HG02571 (cell line): ENCODE measurements around the gene PTPRT.

Experiments
- ATAC-seq: cut with Tn5 transposase; IDR thresholded peaks from one replicate; pipeline ENCODE4 v1.9.1; 2021; ENCODE audit warnings: mild to moderate bottlenecking, moderate library complexity; ENCODE audit not compliant: unreplicated experiment

The PTPRT gene

DNA sequence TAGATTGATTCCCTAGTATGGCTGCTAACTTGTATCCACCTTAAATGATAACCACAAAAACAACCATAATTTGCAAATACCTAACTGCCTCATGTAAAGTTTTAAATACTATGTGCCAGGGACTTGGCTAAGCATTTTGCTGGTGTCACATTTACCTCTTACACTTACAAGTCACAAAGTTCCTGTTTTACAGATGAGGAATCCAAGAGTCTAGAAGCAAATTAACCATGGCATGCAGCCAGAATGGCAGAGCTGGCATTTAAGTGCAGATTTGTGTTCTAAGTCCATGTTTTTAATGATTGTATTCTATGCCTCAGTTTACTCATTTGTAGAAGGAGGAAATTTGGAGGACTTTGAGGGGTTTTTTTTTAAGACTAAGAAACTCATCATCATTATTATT lies 696.7 kb downstream of the PTPRT start:
- no peak for ATAC-seq

DNA sequence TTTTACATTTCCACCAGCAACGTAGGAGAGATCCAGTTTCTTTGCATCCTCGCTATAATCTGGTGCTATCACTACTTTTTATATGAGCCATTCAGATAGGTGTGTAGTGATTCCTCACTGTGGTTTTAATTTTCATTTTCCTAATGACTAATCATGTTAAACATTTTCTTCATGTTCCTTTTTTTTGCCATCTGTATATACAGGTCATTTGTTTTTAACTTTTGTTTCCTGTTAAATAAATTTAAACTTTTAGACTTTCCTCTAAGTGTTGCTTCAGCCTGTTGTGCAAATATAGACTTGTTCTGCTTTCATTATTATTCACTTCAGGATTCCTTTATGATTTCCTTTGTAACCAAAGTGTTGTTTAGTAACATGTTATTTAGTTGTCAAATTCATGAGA lies 697.4 kb downstream of the PTPRT start:
- ATAC-seq = no peak

DNA sequence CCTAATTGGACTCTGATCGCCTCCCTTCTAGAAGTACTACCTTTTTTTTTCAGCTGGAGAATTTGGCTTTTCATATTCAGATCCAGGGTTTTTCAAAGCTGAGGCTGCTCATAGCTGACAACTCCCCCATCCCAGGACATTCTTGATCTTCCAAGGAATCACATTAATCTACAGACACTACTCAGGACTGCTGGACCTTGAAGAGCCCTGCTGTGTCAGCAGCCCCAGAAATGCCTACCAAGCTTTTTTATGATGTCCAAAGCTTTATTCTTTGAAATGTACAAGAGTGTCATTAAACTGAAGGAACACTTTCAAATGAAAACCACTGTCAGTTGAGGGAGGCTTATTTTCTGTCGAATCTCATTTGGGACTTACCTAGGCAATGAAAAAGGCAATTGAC lies 704.1 kb downstream of the PTPRT start:
- no peak for ATAC-seq

DNA sequence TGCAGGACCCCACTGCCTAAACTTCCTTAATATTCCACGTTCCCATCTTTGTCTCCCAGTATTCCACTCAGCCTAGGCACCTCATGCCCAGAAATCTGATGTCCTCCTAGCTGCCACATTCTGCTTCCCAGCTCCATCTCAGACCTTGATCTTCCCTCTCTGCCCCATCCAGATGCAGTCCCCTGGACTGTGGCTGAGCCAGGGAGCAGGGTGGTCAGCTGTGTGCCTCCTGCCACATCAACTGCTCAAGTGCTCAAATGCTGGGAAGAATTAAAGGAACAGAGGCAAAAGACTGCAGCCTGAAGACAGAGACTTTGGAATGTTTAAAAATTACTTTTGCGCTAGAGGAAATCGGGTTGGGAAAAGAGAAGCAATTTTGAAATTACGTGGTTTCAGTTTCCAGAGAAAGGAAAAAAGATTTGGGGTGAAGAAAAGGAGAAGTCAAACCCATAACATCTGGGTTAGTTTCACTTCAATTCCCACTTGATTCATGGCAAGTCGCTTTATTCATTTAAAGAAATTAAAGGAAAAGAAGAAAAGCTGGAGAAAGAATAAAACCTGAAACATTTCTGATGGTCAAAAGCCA lies 704.8 kb downstream of the PTPRT start:
- ATAC-seq = no peak

DNA sequence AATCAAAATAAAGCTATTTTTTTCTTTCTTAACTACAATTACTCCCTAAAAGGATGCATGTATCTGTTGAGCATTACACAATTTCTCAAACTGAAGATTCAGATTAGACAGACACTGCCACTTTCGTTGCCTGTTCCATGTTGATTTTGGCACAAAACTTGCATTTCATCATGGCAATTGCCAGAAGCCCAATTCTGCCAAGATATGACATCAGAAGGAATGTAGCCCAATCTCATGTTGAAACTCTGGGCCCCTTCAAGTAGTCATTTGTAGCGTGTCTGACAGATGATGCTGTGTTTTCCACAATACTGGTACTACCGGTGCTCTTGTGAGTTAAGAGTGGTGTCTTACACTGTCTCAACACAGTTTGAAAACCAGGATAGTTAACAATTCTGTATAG lies 705.4 kb downstream of the PTPRT start:
- ATAC-seq = no peak

DNA sequence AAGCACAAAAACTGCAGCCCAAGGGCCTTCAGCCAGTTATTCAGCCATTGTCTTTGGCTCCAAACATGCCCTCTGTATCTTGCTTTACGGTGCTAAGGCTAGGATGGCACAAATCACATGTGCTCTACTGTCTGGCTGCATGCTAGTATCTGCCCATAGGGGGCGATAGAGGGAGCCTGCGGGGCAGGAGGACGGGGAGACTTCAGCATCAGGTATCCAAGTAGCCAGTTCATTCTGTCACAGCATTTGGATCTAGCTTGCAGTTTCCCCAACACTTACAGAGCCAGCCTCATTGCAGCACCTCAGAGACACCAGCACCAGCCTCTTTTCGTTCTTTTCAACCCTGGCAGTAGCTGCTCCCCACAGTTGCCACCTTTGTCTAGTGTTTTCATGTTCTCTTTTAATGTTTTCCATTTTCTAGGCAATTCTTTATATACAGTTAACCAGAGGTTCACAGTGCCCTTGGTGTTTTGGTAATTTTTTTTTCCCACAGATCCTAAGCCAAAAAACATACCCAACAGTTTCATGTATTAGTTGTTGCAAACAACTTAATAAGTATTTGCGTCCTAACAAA lies 705.9 kb downstream of the PTPRT start:
- no peak for ATAC-seq

DNA sequence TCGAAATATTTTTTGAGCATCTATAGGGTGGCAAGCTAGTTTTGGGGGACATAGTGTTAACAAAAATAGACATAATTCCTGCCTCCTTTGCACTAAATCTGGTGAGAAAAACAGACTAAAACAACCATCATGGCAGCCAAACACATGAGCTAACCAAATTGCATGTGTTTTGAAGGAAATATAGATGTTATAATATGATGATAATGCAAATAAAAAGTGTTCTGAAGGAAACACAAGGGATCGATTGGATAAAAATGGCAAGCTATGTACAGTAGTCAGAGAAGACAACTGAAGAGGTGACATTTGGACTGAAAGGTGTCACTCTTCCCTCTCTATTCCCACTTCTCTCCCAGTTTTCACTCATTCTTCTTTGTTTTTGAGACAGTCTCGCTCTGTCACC lies 706.9 kb downstream of the PTPRT start:
- ATAC-seq = no peak

DNA sequence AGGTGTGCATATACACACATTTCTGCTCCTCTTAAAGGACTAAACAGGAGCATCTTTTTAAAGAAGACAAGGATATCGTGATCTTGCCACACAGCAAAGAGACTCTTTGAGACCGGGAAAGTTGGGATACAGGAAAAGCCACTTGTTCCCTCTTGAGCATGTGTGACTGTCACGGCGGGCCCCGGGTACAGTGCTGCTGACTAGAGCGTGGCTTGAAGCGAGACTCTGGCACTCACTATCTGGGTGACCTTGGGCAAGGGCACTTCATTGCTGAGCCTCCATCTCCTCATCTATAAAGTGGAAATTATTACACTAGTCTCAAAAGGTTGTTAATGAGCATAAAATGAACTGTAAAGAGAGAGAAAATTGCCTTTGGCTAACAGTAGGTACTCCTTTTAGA lies 713.9 kb downstream of the PTPRT start:
- ATAC-seq = no peak

DNA sequence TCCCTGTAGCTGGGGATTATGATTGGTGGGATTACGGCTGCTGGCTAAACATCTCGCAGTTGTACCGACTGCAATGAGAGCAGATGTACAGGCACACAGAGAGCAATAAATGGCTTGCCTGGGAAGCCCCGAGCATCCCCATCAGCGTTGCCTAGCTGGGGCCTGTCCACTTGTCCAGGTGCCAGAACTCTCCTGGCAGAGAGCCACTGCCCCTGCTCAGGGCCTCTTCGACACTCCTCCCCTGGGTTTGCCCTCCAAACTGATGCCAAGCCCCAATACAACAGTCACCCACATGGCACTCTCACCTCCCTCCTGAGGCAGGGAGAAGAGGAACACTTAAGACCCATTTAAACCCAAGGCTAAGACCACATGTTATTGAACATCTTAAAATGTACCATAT lies 715.1 kb downstream of the PTPRT start:
- no peak for ATAC-seq

DNA sequence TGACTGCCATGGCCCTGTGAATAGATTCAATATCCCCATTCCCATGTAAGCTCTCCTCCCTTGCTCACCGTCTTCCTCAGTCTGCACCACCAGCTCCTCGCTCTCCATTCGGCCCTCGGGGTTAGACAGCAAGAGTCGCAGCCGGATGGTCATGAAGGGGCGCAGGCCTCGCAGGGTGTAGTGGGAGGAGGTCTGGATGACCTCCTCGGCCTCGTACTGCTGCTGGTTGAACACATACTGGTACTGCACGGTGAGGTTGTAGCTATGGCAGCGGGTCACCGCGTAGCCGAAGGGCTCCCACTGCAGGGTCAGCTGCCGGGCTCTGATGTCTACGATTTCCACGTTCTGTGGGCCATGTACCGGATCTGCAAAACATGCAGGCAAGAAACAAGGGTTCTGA lies 717.5 kb downstream of the PTPRT start:
- no peak for ATAC-seq

DNA sequence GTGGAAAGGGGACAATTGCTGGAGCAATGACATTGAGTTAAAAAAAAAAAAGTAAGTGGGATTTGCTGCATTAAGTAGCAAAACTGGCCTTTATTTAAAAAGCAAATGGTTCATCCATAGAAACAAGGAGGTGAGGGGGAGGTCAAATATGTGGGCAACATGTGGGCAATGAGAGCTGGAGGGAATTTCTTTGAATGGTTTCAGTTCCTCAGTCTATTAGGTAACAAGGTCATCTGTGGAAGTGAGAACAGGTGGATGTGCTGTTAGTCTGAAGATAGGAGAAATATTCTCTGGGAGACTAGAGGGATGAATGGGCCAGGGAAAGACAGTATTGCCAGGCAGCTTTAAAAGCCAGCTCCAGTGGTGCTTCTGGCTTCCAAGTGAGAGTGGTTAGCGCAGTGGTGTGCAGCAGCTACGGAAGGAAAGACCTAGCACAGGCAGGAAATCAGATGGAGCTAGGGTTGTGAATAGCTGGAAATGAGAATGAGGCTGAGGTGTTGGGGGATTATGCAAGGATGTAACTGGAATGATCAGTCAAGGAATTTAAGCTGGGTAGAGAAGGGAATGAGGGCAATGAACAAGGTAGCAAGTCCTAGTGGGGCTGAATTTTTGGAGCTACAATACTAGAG lies 727.6 kb downstream of the PTPRT start:
- no peak for ATAC-seq

DNA sequence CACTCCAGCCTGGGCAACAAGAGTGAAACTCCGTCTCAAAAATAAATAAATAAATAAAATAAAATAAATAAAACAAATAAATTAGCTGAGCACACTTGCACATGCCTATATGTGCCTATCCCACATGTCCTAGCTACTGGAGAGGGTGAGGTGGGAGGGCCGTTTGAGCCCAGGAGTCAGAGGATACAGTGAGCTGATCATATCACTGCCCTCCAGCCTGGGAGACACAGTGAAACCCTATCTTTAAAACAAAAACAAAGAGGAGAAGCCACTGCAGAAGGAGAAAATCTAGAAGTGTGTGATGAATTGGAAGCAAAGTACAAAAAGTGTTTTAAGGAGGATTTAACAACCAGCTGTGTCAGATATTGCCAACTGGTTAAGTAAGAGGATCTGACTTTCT lies 728.4 kb downstream of the PTPRT start:
- ATAC-seq = no peak

DNA sequence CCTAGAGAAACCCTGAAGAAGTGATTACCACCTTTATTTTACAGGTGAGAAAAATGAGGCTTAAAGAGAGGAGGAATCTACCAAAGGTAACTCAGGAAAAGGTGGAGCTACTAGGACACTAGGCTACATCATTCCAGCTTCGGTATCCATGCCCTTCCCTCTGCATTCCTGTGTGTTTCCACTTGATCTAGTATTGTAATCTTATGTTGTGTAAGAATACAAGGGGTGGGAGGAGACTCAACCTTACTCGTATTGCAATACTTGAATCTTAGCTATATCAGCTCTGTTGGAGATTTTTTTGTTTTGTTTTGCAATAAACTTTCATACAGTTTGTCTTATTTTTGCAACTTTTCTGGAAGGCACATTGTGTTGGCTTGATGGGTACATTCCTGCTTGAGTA lies 742.4 kb downstream of the PTPRT start:
- ATAC-seq = no peak

DNA sequence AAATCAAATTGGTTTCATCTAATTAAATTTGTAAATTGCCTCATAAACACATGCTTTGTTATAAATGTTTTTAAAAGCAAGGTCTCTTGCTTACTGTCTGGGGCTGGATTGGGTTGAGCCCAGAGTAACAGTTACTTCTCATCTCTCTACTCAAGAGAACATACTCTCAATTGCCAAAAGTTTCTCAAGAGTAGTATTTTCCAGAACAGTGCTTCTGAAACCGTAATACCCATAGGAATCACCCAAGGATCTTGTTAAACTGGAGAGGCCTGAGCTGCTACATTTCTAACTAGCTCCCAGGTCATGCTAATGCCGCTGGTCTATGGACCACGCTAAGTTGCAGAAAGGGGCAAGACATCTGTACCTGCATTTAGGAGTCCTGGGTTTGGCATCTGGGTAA lies 744.9 kb downstream of the PTPRT start:
- ATAC-seq = no peak

DNA sequence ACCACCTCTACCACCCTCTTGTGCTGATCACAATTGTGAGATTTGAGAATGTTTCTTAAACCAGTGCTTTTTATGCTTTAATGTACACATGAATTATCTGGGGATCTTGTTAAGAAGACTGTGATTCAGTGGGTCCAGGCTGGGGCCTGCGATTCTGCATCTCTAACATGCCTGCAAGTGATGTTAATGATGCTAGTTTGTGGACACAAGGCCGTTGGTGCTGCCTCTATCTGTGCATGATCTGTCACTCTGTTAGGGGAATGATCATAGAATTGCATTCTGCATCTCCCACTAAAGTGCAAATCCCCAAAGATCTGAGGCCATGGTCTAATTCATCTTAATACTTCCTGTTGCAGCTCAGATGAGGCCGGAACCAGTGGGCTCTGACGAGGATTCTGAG lies 746.5 kb downstream of the PTPRT start:
- ATAC-seq = no peak

DNA sequence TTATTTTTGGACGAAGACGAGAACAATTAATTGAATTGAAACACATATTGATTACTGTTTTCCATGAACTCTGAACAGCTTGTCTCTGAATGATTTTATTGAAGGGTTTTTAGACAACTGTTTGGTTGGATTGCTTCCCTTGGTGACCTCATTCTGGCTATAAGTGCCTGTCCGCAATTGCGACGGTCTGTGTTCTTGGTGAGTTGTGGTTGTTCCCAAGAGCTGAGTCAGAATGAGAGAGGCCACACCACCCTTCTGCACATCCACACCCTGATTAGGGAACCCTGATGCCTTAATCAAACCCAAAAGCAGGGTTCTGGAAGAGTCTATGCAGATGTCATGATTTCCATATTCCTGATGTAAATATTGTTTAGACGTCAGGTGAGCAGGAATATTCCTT lies 747.0 kb downstream of the PTPRT start:
- no peak for ATAC-seq

DNA sequence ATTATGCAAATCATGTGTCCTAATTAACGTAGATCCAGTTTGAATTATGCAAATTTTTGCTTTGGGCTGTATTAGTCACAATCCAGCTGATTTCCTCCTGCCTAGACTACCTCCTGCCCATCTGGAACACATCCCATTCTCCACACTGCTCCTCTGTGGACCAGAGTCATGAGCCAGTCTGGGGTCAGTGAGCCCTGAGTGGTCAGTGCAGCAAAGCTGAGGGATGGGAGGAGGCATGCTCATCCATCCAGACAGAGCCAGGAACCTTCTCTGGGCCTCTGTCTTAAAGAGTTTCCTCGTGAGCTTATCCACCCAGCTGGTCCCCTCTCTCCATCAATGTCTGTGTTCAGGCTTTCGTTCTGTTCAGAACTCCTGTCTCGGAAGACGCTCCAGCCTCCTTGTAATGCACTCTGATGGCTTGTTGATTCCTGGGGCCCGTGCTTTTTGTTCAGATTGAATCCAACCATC lies 747.8 kb downstream of the PTPRT start:
- ATAC-seq = no peak

DNA sequence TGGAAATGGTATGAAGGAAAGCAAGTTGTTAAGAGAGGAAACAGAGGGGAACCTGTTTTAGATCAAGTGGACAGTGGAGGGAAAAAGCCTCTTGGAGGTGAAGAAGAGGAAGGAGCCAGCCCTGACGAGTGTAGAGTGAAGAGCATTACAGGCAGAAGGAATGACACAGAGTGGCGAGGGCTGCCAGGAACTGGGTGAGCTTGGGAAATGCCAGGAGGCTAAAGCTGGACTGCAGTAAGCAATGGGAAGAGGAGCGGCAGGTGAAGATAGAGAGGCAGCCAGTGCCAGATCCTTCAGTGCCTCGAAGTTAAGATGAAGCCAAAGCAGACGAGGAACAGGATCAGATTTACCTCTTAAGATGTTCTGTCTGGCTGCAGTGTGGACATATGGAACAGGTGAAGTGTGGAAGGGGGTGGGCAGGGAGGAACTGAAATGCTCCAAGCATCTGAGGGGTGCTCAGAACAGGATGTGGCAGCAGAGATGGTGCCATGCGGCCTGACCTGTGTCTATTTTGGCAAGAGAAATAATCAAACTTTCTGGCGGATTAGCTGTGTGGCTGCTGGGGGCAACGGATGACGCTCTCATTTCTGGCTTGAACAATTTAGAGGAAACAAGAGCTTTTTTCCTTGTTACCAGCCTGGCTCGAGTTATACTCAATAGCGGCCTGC lies 748.4 kb downstream of the PTPRT start:
- no peak for ATAC-seq

DNA sequence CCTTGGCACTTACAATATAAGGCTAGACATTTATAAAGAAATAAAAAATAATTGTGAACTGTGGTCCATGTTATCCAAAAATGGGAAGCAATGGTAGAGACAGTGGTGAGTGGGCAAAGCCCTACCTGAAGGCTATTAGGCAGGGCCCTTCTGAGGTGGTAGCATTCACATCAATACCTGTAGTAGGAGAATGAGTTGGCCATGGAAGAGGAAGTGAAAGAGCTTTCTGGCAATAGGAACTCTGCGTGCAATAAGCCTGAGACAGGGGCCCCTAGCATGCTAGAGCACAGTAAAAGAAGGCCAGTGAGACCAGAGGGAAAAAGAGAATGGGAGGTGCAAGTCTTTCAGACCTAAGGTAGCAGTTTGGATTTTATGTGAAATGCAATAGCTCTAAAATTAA lies 754.5 kb downstream of the PTPRT start:
- peak; percentile 81 for ATAC-seq

DNA sequence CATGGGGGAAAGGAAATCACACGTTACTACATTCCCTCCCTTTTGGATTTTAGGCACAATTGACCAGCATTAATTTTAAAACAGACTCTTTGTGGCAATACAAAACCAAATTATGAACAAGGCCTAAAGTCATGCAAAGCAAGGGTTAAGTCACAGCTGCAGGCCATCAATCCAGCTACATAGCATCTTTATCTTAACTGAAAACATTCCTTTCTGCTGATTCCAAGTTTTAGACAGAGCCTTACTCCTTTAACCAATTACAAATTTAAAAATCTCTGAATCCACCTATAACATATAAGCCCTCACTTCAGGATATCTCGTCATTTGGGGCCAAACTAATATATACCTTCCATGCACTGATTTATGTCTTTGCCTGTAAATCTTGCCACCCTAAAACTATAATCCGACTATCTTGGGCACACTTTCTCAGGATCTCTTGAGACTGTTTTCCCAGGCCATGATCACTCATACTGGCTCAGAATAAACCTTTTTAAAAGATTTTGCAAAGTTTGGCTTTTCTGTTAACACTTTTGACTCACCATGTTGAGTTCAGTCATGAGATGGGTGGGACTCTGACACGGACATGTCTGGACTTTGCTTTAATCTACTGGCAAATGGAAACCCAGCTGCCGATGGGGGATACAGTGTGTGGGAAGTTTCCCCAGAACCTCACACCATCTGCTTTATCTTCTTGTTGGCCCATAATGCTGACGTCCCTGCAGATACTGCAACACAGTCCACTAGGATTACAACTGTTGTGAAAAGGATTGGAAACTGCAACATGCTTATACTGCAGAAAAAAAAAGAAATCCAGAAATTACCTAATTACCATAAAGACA lies 757.0 kb downstream of the PTPRT start:
- no peak for ATAC-seq

DNA sequence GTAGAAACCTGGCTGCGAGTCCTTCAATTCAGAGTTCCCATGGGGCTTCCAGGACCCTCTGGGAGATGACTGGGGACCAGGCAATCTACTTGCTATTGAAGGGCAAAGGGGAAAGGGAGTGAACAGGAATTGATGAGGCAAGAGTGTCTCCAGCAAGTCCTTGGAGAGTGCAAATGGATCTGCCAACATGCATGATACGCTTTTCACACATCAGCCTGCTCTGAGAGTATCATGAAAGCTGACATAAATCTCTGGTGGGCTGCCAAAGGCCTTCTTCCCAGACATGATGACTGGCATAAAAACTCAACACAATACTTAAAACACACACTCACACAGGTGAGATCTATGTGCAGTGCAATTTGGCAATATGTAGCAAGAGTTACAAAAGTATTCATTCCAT lies 759.1 kb downstream of the PTPRT start:
- ATAC-seq = no peak
